H1 (cell line): Measurements from ENCODE around the gene JMJD1C. TPM values are rescaled to one million over a fixed set of nuclear protein-coding genes. Genes with fewer than 3 reads are reported as not detected.

Source experiments
- CTCF ChIA-PET: fragments of 300-600 bp; sonication (Branson Sonifier 250); formaldehyde crosslinking; loops from one replicate; lab custom pipeline; 2021; ENCODE audit not compliant: partially characterized antibody; lab: Charles Lee
- POLR2A ChIA-PET: fragments of 300-600 bp; sonication (Branson Sonifier 250); formaldehyde crosslinking; loops from one replicate; lab custom pipeline; 2021; ENCODE audit warnings: inconsistent platforms; ENCODE audit not compliant: partially characterized antibody; lab: Charles Lee
- DNase-seq, 2 experiments: peaks; one replicate each; pipeline versions ENCODE4 v3.0.0 to v3.0.0-alpha.2; 2010 to 2022; ENCODE audit warnings: low spot score in 2 of 2, low read depth in 1 of 2, mixed read lengths in 1 of 2
- FAIRE-seq: peaks from 2 replicates; lab custom pipeline; 2011; peaks lifted over from hg19 to GRCh38; lab: Jason Lieb, UNC
- H2AFZ ChIP-seq: 2 replicates; pipeline ENCODE4 v1.8.1; 2012; ENCODE audit warnings: low read length, inconsistent platforms
- H2AK5ac ChIP-seq: 2 replicates; pipeline ENCODE4 v1.6.1; 2013; ENCODE audit warnings: low read depth, low read length
- H2BK120ac ChIP-seq: replicated peaks from 2 replicates; pipeline ENCODE3; 2013; ENCODE audit warnings: low read depth, low read length, inconsistent platforms
- H2BK12ac ChIP-seq: 2 replicates; pipeline ENCODE4 v1.6.1; 2013; ENCODE audit warnings: low read depth, low read length
- H2BK15ac ChIP-seq: 2 replicates; pipeline ENCODE4 v1.6.1; 2013; ENCODE audit warnings: low read length
- H2BK20ac ChIP-seq: 2 replicates; pipeline ENCODE4 v1.6.1; 2013; ENCODE audit warnings: low read length
- H2BK5ac ChIP-seq: 2 replicates; pipeline ENCODE4 v1.6.1; 2013; ENCODE audit warnings: low read depth, low read length
- H3K14ac ChIP-seq: 2 replicates; pipeline ENCODE4 v1.6.1; 2013; ENCODE audit warnings: inconsistent platforms; ENCODE audit not compliant: insufficient read length
- H3K18ac ChIP-seq: 2 replicates; pipeline ENCODE4 v1.6.1; 2013; ENCODE audit warnings: low read length; ENCODE audit errors: extremely low read depth
- H3K23ac ChIP-seq: 2 replicates; pipeline ENCODE4 v1.6.1; 2013; ENCODE audit warnings: inconsistent platforms; ENCODE audit not compliant: insufficient read length
- H3K23me2 ChIP-seq: 2 replicates; pipeline ENCODE4 v1.6.1; 2013; ENCODE audit warnings: low read depth, low read length
- H3K27ac ChIP-seq: 2 replicates; pipeline ENCODE4 v1.6.1; 2011; ENCODE audit warnings: low read depth, low read length, inconsistent platforms
- H3K27me3 ChIP-seq, 4 experiments: replicated peaks in 1 of 4; 1 replicate in 1 of 4; 2 replicates in 3 of 4; pipeline versions ENCODE4 v1.6.1 to v1.8.1; 2011 to 2013; ENCODE audit warnings: low read length in 3 of 4, mild to moderate bottlenecking in 3 of 4, inconsistent platforms in 2 of 4, mixed read lengths in 2 of 4, moderate library complexity in 1 of 4; ENCODE audit not compliant: control insufficient read depth in 3 of 4, insufficient read depth in 3 of 4; ENCODE audit errors: extremely low read depth in 1 of 4
- H3K36me3 ChIP-seq, 4 experiments: 2 replicates each; pipeline versions ENCODE4 v1.6.1 to v1.8.1; 2011 to 2013; ENCODE audit warnings: mild to moderate bottlenecking in 4 of 4, low read length in 3 of 4, moderate library complexity in 2 of 4, control low read depth in 1 of 4, inconsistent platforms in 1 of 4; ENCODE audit not compliant: insufficient read depth in 4 of 4, control insufficient read depth in 2 of 4
- H3K4ac ChIP-seq: replicated peaks from 2 replicates; pipeline ENCODE3; 2013; ENCODE audit warnings: low read length, low read depth, mixed read lengths, inconsistent platforms; ENCODE audit not compliant: insufficient read length
- H3K4me1 ChIP-seq, 4 experiments: replicated peaks in 1 of 4; 1 replicate in 1 of 4; 2 replicates in 3 of 4; pipeline versions ENCODE4 v1.6.1 to v1.8.1; 2011 to 2013; ENCODE audit warnings: low read length in 3 of 4, inconsistent platforms in 2 of 4, mixed read lengths in 1 of 4; ENCODE audit not compliant: insufficient read depth in 4 of 4, control insufficient read depth in 3 of 4
- H3K4me2 ChIP-seq, 2 experiments: 2 replicates each; pipeline versions ENCODE4 v1.6.1 to v1.8.1; 2011 to 2013; ENCODE audit warnings: low read depth in 2 of 2, low read length in 2 of 2, control low read depth in 1 of 2, inconsistent platforms in 1 of 2, mild to moderate bottlenecking in 1 of 2; ENCODE audit not compliant: insufficient read depth in 1 of 2
- H3K4me3 ChIP-seq, 4 experiments: fragments of 200-600, 300-600 bp in 1 of 4; sonication (generic), shearing (Covaris generic), sonication (Bioruptor Twin) in 1 of 4; 2 replicates each; pipeline versions ENCODE4 v1.5.1 to v1.8.1; 2011 to 2016; ENCODE audit warnings: low read length in 4 of 4, low read depth in 3 of 4, control low read depth in 2 of 4, inconsistent platforms in 2 of 4, mild to moderate bottlenecking in 2 of 4, mixed read lengths in 1 of 4, moderate library complexity in 1 of 4; ENCODE audit not compliant: insufficient read depth in 2 of 4; ENCODE audit errors: extremely low read depth in 1 of 4
- H3K56ac ChIP-seq: replicated peaks from 2 replicates; pipeline ENCODE3; 2013; ENCODE audit warnings: low read depth, mild to moderate bottlenecking, mixed read lengths, low read length, inconsistent platforms; ENCODE audit not compliant: insufficient read length
- H3K79me1 ChIP-seq: 2 replicates; pipeline ENCODE4 v1.6.1; 2013; ENCODE audit warnings: low read depth, low read length, control low read depth
- H3K79me2 ChIP-seq, 2 experiments: 2 replicates each; pipeline versions ENCODE4 v1.6.1 to v1.8.1; 2012 to 2013; ENCODE audit warnings: low read length in 2 of 2, mild to moderate bottlenecking in 2 of 2, inconsistent platforms in 1 of 2; ENCODE audit not compliant: insufficient read depth in 2 of 2, control insufficient read depth in 1 of 2
- H3K9ac ChIP-seq, 4 experiments: replicated peaks in 1 of 4; 1 replicate in 1 of 4; 2 replicates in 3 of 4; pipeline versions ENCODE4 v1.6.1 to v1.8.1; 2011 to 2013; ENCODE audit warnings: low read depth in 3 of 4, low read length in 3 of 4, control low read depth in 2 of 4, mild to moderate bottlenecking in 2 of 4, moderate library complexity in 2 of 4, inconsistent platforms in 1 of 4; ENCODE audit errors: extremely low read depth in 1 of 4
- H3K9me3 ChIP-seq, 2 experiments: 2 replicates each; pipeline versions ENCODE4 v1.6.1 to v1.8.1; 2012 to 2013; ENCODE audit warnings: mild to moderate bottlenecking in 2 of 2, moderate library complexity in 2 of 2, control low read depth in 1 of 2, inconsistent platforms in 1 of 2, low read depth in 1 of 2, low read length in 1 of 2, mixed read lengths in 1 of 2; ENCODE audit not compliant: insufficient read depth in 2 of 2
- H4K20me1 ChIP-seq, 2 experiments: replicated peaks in 1 of 2; 2 replicates each; pipeline versions ENCODE3 to v1.8.1; 2011 to 2013; ENCODE audit warnings: inconsistent platforms in 2 of 2, low read length in 2 of 2, mild to moderate bottlenecking in 1 of 2; ENCODE audit not compliant: insufficient read depth in 2 of 2, control insufficient read depth in 1 of 2
- H4K5ac ChIP-seq: 2 replicates; pipeline ENCODE4 v1.6.1; 2013; ENCODE audit warnings: low read length, low read depth, mixed read lengths, inconsistent platforms; ENCODE audit not compliant: insufficient read length
- H4K8ac ChIP-seq: 2 replicates; pipeline ENCODE4 v1.8.0; 2013; ENCODE audit warnings: mild to moderate bottlenecking, moderate library complexity, low read length, inconsistent platforms; ENCODE audit not compliant: insufficient read depth; ENCODE audit errors: extremely low read depth
- H4K91ac ChIP-seq: replicated peaks from 2 replicates; pipeline ENCODE3; 2013; ENCODE audit warnings: low read length, mixed read lengths, inconsistent platforms; ENCODE audit not compliant: insufficient read length
- CHD2 ChIP-seq: IDR thresholded peaks from 2 replicates; pipeline ENCODE4 v1.6.1; 2012; ENCODE audit warnings: low read length, improper control_type of control experiment
- SP1 ChIP-seq: IDR thresholded peaks from 2 replicates; pipeline ENCODE4 v1.6.1; 2011; ENCODE audit warnings: low read depth, low read length
- SP2 ChIP-seq: IDR thresholded peaks from 2 replicates; pipeline ENCODE4 v1.6.1; 2012; ENCODE audit warnings: mild to moderate bottlenecking, low read length, inconsistent platforms
- ZNF274 ChIP-seq: IDR thresholded peaks from 2 replicates; pipeline ENCODE4 v1.7.0; 2012; ENCODE audit warnings: low read length, borderline replicate concordance; ENCODE audit errors: extremely low read depth
- WGBS, 2 experiments: shearing (Covaris generic) in 1 of 2; methylation state at CpG; one replicate each; pipeline versions ENCODE4 v1.1.6 to v1.1.7; 2013 to 2015; ENCODE audit warnings: low lambda C conversion rate in 2 of 2, mixed read lengths in 2 of 2, inconsistent platforms in 1 of 2, low coverage in 1 of 2, missing lambda C conversion rate in 1 of 2; ENCODE audit not compliant: insufficient replicate concordance in 2 of 2, insufficient coverage in 1 of 2, insufficient read length in 1 of 2; ENCODE audit errors: extremely low coverage in 1 of 2, missing lambda C conversion rate in 1 of 2; 5-methylcytosine and 5-hydroxymethylcytosine counted together
- polyA plus RNA-seq, 7 experiments: library from polyadenylated mRNA; depleted of rRNA in 3 of 7; stranded (reverse) in 5 of 7; unstranded in 2 of 7; fragments of >200 nt in 5 of 7; fragments of 200-250 nt in 2 of 7; gene quantifications; 1 replicate in 5 of 7; 2 replicates in 1 of 7; 4 replicates in 1 of 7; pipeline versions ENCODE4 v1.2.1 to v1.2.3, GENCODE V29; 2011 to 2013; ENCODE audit warnings: missing spikeins in 2 of 7, mixed read lengths in 2 of 7
- total RNA-seq: library from RNA; stranded (reverse); fragmentation: NEBNext Ultra II Directional; extraction: Animal tissue kit (Norgen Biotek cat#: 25700); gene quantifications from 2 replicates; pipeline ENCODE4 v1.2.1, GENCODE V29; 2021

Gene JMJD1C
- total and polyA plus RNA-seq, 2 of the 8 experiments (the other 6 are each of a cell fraction or from before 2014, with no cell fraction given), result 54.5 to 210 TPM

DNA sequence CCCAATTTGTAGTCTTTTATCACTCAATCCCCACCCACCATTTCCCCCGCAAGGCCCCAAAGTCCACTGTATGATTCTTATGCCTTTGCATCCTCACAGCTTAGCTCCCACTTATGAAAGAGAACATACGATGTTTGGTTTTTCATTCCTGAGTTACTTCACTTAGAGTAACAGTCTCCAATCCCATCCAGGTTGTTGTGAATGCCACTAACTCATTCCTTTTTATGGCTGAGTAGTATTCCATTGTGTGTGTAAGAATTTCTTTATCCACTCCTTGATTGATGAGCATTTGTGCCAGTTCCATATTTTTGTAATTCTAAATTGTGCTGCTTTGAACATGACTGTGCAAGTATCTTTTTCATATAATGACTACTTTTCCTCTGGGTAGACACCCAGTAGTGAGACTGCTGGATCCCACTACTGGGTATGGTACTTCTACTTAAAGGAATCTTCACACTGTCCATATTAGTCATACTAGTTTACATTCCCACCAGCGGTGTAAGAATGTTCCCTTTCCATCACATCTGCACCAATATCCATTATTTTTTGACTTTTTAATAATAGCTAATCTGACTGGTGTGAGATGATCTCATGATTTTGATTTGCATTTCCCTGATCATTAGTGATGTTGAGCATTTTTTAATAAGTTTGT is 152.6 kb downstream of the JMJD1C start:
- DNase-seq (no peak), FAIRE-seq (no peak)
- Histone ChIP-seq H2BK120ac (no peak overlapping the region), H3K4me3 (no peak overlapping the region), H2AFZ (no peak overlapping the region), H3K27ac (no peak overlapping the region), H3K56ac (no peak overlapping the region), H3K79me1 (no peaks in the 10 kb centered on the region), H2BK5ac (no peak overlapping the region), H4K8ac (no peak overlapping the region), H2BK15ac (no peak overlapping the region), H3K18ac (no peak overlapping the region), H3K9me3 (no peaks in the 10 kb centered on the region), H3K4me1 (no peaks in the 10 kb centered on the region), H3K27me3 (no peaks in the 10 kb centered on the region), H3K23me2 (no peaks in the 10 kb centered on the region), H3K4me2 (no peak overlapping the region), H3K79me2 (peaks cover 0 to 18% of the 10 kb centered on the region in 2 experiments; a peak in 2 of 4 replicates), H3K9ac (no peak overlapping the region), H3K14ac (no peak overlapping the region), H4K5ac (no peak overlapping the region), H4K91ac (no peak overlapping the region), H2BK20ac (no peak overlapping the region), H3K36me3 (no peaks in the 10 kb centered on the region), H3K23ac (no peak overlapping the region), H3K4ac (no peak overlapping the region), H2BK12ac (no peak overlapping the region), H4K20me1 (no peaks in the 10 kb centered on the region), H2AK5ac (no peak overlapping the region)
- ChIA-PET POLR2A (interaction anchor here (1.2 kb wide), 1 partner anchor 48 kb away, joined by 4 read pairs; no protein-coding TSS in a partner anchor), CTCF (no interaction called here)
- WGBS, 2 experiments, result 96% methylated on average over 3 of the region's 3 CpGs; no CpG with 5 or more reads in 1 of the 2 experiments
- TF ChIP-seq ZNF274 (no peak), SP2 (no peak), SP1 (no peak), CHD2 (no peak)
